ENCODE data around the gene RNU6-9. TPM values are rescaled to one million over a fixed set of nuclear protein-coding genes. Genes with fewer than 3 reads are reported as not detected.
"Not testable (repeated sequence)": the region's sequence is repeated elsewhere in the genome, so short reads cannot be mapped to it uniquely, and the experiment has no call there.

The RNU6-9 gene
- total and polyA plus RNA-seq, 2 of the 13 experiments (the other 11 are each of a cell fraction or from before 2014, with no cell fraction given): under 0.01 TPM; not detected in 1

- ChIA-PET POLR2A (no interaction called here), CTCF (ENCODE audit: low intra/inter-chr PET ratio, low total read pairs) (no interaction called here)
- Histone ChIP-seq H3K4me1 (ENCODE audit: insufficient read depth, low read length) (peaks cover 11% of the 10 kb centered on the region; the same call in 1 of the 2 replicates), H3K27me3 (ENCODE audit: control insufficient read depth in 1 of 2, insufficient read depth in 2 of 2, low read length in 2 of 2) (peaks cover 2 to 23% of the 10 kb centered on the region in 2 experiments; a peak in 4 of 5 replicates), H3K4me3 (replicated peaks in 1 of 3; ENCODE audit: insufficient read depth in 1 of 3, low read depth in 2 of 3, low read length in 3 of 3) (no peak overlapping the region), H4K20me1 (ENCODE audit: insufficient read depth, low read length) (no peaks in the 10 kb centered on the region), H3K36me3 (replicated peaks in 1 of 2; ENCODE audit: control insufficient read depth in 1 of 2, insufficient read depth in 2 of 2, low read length in 2 of 2) (no peaks in the 10 kb centered on the region), H3K9ac (ENCODE audit: insufficient read depth, low read depth, low read length) (no peak overlapping the region), H3K4me2 (ENCODE audit: low read depth, low read length) (no peak overlapping the region), H3K27ac (ENCODE audit: extremely low read length, insufficient read depth, low read length) (no peak overlapping the region), H2AFZ (ENCODE audit: low read length) (no peak overlapping the region), H3K79me2 (ENCODE audit: insufficient read depth, low read length) (no peaks in the 10 kb centered on the region), H3K9me3 (ENCODE audit: low read length) (no peaks in the 10 kb centered on the region)
- no peak for ATAC-seq
- in situ Hi-C loops (cut with HindIII; ENCODE audit: extremely low pct_ligation_motif_present, low pct_unique_long_range_greater_than_20kb) (loop anchor here (10.0 kb wide), 1 partner anchor 88 kb away; no protein-coding TSS in a partner anchor), intact Hi-C loops (cut with micrococcal nuclease; ENCODE audit: unreplicated experiment) (no loop called here)
- TF ChIP-seq TCF12 (IDR thresholded peaks at IDR 0.05) (no peak), TCF12 (CRISPR knock-in tag; IDR thresholded peaks at IDR 0.05) (no peak), ETV6 (CRISPR knock-in tag; conservative IDR thresholded peaks at IDR 0.05) (no peak), NFRKB (IDR thresholded peaks at IDR 0.05) (no peak), SPEN (CRISPR knock-in tag; IDR thresholded peaks at IDR 0.05; ENCODE audit: low read depth) (no peak), AHR (CRISPR knock-in tag; IDR thresholded peaks at IDR 0.05) (no peak), POLR2AphosphoS5 (IDR thresholded peaks at IDR 0.05; ENCODE audit: low read depth, low read length) (no peak), FOXP1 (IDR thresholded peaks at IDR 0.05) (no peak), FOXP1 (CRISPR knock-in tag; IDR thresholded peaks at IDR 0.05) (no peak)
- 70% methylated on average over 31 of the region's 67 CpGs for WGBS (ENCODE audit: low lambda C conversion rate)
- no TSS peak for BruUV-seq (replicated peaks)
- FAIRE-seq: no peak
- no peak for DNase-seq (ENCODE audit: low spot score)
Measured at GRCh38 chr19:853014-853585, 40.2 kb upstream of the RNU6-9 start.

DNA sequence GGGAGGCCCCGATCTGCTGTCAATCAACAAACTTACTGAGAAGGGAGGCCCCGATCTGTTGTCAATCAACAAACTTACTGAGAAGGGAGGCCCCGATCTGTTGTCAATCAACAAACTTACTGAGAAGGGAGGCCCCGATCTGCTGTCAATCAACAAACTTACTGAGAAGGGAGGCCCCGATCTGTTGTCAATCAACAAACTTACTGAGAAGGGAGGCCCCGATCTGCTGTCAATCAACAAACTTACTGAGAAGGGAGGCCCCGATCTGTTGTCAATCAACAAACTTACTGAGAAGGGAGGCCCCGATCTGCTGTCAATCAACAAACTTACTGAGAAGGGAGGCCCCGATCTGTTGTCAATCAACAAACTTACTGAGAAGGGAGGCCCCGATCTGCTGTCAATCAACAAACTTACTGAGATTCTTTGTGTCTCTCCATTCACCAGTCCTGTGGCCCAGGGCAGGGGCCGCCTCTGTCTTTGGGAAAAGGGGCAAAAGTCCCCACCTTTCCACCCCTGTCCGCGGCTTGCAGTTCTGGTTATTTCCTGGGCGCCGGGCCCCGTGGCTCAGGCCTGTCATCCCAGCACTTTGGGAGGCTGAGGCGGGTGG, 39.6 kb upstream of the RNU6-9 start:
- H3K4me3 ChIP-seq (replicated peaks in 1 of 3; ENCODE audit: insufficient read depth in 1 of 3, low read depth in 2 of 3, low read length in 3 of 3); H3K9ac ChIP-seq (ENCODE audit: insufficient read depth, low read depth, low read length); H3K79me2 ChIP-seq (ENCODE audit: insufficient read depth, low read length); ATAC-seq; FAIRE-seq; BruUV-seq (replicated peaks); H3K27ac ChIP-seq (ENCODE audit: extremely low read length, insufficient read depth, low read length); H3K9me3 ChIP-seq (ENCODE audit: low read length); DNase-seq (ENCODE audit: low spot score); H3K4me2 ChIP-seq (ENCODE audit: low read depth, low read length); H3K36me3 ChIP-seq (replicated peaks in 1 of 2; ENCODE audit: control insufficient read depth in 1 of 2, insufficient read depth in 2 of 2, low read length in 2 of 2); intact Hi-C loops (cut with micrococcal nuclease; ENCODE audit: unreplicated experiment); H2AFZ ChIP-seq (ENCODE audit: low read length); H4K20me1 ChIP-seq (ENCODE audit: insufficient read depth, low read length); CTCF ChIA-PET (ENCODE audit: low intra/inter-chr PET ratio, low total read pairs); POLR2A ChIA-PET: not testable (repeated sequence)
- in situ Hi-C loops (cut with HindIII; ENCODE audit: extremely low pct_ligation_motif_present, low pct_unique_long_range_greater_than_20kb): loop anchor here (10.0 kb wide), 1 partner anchor 89 kb away; no protein-coding TSS in a partner anchor
- Histone ChIP-seq H3K4me1 (ENCODE audit: insufficient read depth, low read length) (peaks cover 14% of the 10 kb centered on the region), H3K27me3 (ENCODE audit: control insufficient read depth in 1 of 2, insufficient read depth in 2 of 2, low read length in 2 of 2) (peaks cover 2 to 17% of the 10 kb centered on the region in 2 experiments; a peak in 4 of 5 replicates)
- 35% methylated on average over 10 of the region's 17 CpGs for WGBS (ENCODE audit: low lambda C conversion rate)
- TF ChIP-seq ZNF3 (CRISPR knock-in tag; IDR thresholded peaks at IDR 0.05): peak; percentile 98
- TF ChIP-seq, protein P1, sequence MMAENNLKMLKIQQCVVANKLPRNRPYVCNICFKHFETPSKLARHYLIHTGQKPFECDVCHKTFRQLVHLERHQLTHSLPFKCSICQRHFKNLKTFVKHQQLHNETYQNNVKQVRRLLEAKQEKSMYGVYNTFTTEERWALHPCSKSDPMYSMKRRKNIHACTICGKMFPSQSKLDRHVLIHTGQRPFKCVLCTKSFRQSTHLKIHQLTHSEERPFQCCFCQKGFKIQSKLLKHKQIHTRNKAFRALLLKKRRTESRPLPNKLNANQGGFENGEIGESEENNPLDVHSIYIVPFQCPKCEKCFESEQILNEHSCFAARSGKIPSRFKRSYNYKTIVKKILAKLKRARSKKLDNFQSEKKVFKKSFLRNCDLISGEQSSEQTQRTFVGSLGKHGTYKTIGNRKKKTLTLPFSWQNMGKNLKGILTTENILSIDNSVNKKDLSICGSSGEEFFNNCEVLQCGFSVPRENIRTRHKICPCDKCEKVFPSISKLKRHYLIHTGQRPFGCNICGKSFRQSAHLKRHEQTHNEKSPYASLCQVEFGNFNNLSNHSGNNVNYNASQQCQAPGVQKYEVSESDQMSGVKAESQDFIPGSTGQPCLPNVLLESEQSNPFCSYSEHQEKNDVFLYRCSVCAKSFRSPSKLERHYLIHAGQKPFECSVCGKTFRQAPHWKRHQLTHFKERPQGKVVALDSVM (CRISPR knock-in tag; IDR thresholded peaks at IDR 0.05): peak; percentile 46; the same call in 1 of the 2 replicates

Data from HepG2 (cell line).